H9 (cell line): Measurements from ENCODE around the gene DDX51. TPM values are rescaled to one million over a fixed set of nuclear protein-coding genes. Genes with fewer than 3 reads are reported as not detected.

Experiments
- DNase-seq: peaks from one replicate; pipeline ENCODE4 v3.0.0-alpha.2; 2017
- H2AFZ ChIP-seq: one replicate; pipeline ENCODE4 v1.6.1; 2013; ENCODE audit warnings: mild to moderate bottlenecking, low read length, control low read depth, moderate library complexity
- H2AK5ac ChIP-seq: 2 replicates; pipeline ENCODE4 v1.6.1; 2013; ENCODE audit warnings: low read length, control low read depth, mixed read lengths; ENCODE audit not compliant: insufficient read length
- H2BK120ac ChIP-seq: one replicate; pipeline ENCODE4 v1.6.1; 2013; ENCODE audit warnings: low read depth, mild to moderate bottlenecking, low read length, control low read depth, inconsistent platforms; ENCODE audit not compliant: poor library complexity, severe bottlenecking
- H2BK12ac ChIP-seq: 2 replicates; pipeline ENCODE4 v1.6.1; 2013; ENCODE audit warnings: low read length, control low read depth, mixed read lengths, low read depth; ENCODE audit not compliant: insufficient read length
- H2BK15ac ChIP-seq: 2 replicates; pipeline ENCODE4 v1.6.1; 2013; ENCODE audit warnings: low read depth, low read length, control low read depth
- H2BK20ac ChIP-seq: one replicate; pipeline ENCODE4 v1.6.1; 2013; ENCODE audit warnings: low read depth, mild to moderate bottlenecking, low read length, control low read depth, inconsistent platforms; ENCODE audit not compliant: poor library complexity, severe bottlenecking
- H2BK5ac ChIP-seq: 2 replicates; pipeline ENCODE4 v1.6.1; 2013; ENCODE audit warnings: low read length, control low read depth, mixed read lengths; ENCODE audit not compliant: insufficient read length
- H3K14ac ChIP-seq: 2 replicates; pipeline ENCODE4 v1.6.1; 2013; ENCODE audit warnings: low read length, control low read depth; ENCODE audit not compliant: insufficient read depth
- H3K18ac ChIP-seq: 2 replicates; pipeline ENCODE4 v1.6.1; 2013; ENCODE audit warnings: low read depth, mild to moderate bottlenecking, mixed read lengths, low read length, control low read depth; ENCODE audit not compliant: insufficient read length
- H3K23ac ChIP-seq: 2 replicates; pipeline ENCODE4 v1.6.1; 2013; ENCODE audit warnings: low read length, control low read depth, mixed read lengths, low read depth; ENCODE audit not compliant: insufficient read length
- H3K23me2 ChIP-seq: 2 replicates; pipeline ENCODE4 v1.6.1; 2013; ENCODE audit warnings: low read depth, mild to moderate bottlenecking, mixed read lengths, low read length, control low read depth; ENCODE audit not compliant: insufficient read length, poor library complexity, severe bottlenecking
- H3K27ac ChIP-seq: 2 replicates; pipeline ENCODE4 v1.5.1; 2013; ENCODE audit warnings: low read length, control low read depth, mixed read lengths, low read depth; ENCODE audit not compliant: insufficient read length
- H3K27me3 ChIP-seq: 2 replicates; pipeline ENCODE4 v1.6.1; 2013; ENCODE audit warnings: low read length, control low read depth, inconsistent platforms; ENCODE audit not compliant: insufficient read depth
- H3K4ac ChIP-seq: 2 replicates; pipeline ENCODE4 v1.6.1; 2013; ENCODE audit warnings: low read depth, mild to moderate bottlenecking, control low read depth, inconsistent platforms, low read length, moderate library complexity
- H3K4me1 ChIP-seq: 2 replicates; pipeline ENCODE4 v1.6.1; 2013; ENCODE audit warnings: low read length, control low read depth, inconsistent platforms; ENCODE audit not compliant: insufficient read depth
- H3K4me2 ChIP-seq: 2 replicates; pipeline ENCODE4 v1.6.1; 2013; ENCODE audit warnings: low read length, control low read depth, mixed read lengths; ENCODE audit not compliant: insufficient read length, insufficient read depth
- H3K56ac ChIP-seq: 2 replicates; pipeline ENCODE4 v1.6.1; 2013; ENCODE audit warnings: low read depth, mild to moderate bottlenecking, mixed read lengths, low read length, control low read depth; ENCODE audit not compliant: insufficient read length
- H3K79me1 ChIP-seq: 2 replicates; pipeline ENCODE4 v1.6.1; 2013; ENCODE audit warnings: low read depth, mild to moderate bottlenecking, moderate library complexity, low read length, control low read depth, inconsistent platforms; ENCODE audit not compliant: insufficient read depth, poor library complexity, severe bottlenecking
- H3K79me2 ChIP-seq: 2 replicates; pipeline ENCODE4 v1.6.1; 2013; ENCODE audit warnings: low read length, control low read depth, inconsistent platforms; ENCODE audit not compliant: insufficient read depth
- H3K9ac ChIP-seq: 2 replicates; pipeline ENCODE4 v1.6.1; 2013; ENCODE audit warnings: low read length, control low read depth, mixed read lengths; ENCODE audit not compliant: insufficient read length; ENCODE audit errors: extremely low read depth
- H3K9me3 ChIP-seq: one replicate; pipeline ENCODE4 v1.6.1; 2013; ENCODE audit warnings: low read depth, low read length, inconsistent platforms; ENCODE audit not compliant: control insufficient read depth
- H3T11ph ChIP-seq: one replicate; pipeline ENCODE4 v1.6.1; 2013; ENCODE audit warnings: mild to moderate bottlenecking, low read length, control low read depth, inconsistent platforms
- H4K20me1 ChIP-seq: one replicate; pipeline ENCODE4 v1.6.1; 2013; ENCODE audit not compliant: control insufficient read depth, insufficient read length, insufficient read depth
- H4K5ac ChIP-seq: 2 replicates; pipeline ENCODE4 v1.6.1; 2013; ENCODE audit warnings: low read depth, mild to moderate bottlenecking, mixed read lengths, low read length, control low read depth; ENCODE audit not compliant: insufficient read length
- H4K8ac ChIP-seq: replicated peaks from 2 replicates; pipeline ENCODE4 v1.6.1; 2013; ENCODE audit warnings: low read length, control low read depth, mixed read lengths, low read depth; ENCODE audit not compliant: insufficient read length
- H4K91ac ChIP-seq: 2 replicates; pipeline ENCODE4 v1.6.1; 2013; ENCODE audit warnings: low read depth, mild to moderate bottlenecking, moderate library complexity, mixed read lengths, low read length, control low read depth; ENCODE audit not compliant: insufficient read length
- H3K27ac Mint-ChIP-seq, 3 experiments: 2 replicates in 2 of 3; 3 replicates in 1 of 3; pipeline ENCODE4 v1.8.0; 2020 to 2021; ENCODE audit warnings: mixed read lengths in 3 of 3, mild to moderate bottlenecking in 1 of 3, moderate library complexity in 1 of 3
- H3K27me3 Mint-ChIP-seq: 2 replicates; pipeline ENCODE4 v1.8.0; 2021; ENCODE audit warnings: low read depth, mild to moderate bottlenecking, moderate library complexity, mixed read lengths
- H3K36me3 Mint-ChIP-seq, 3 experiments: 2 replicates in 2 of 3; 3 replicates in 1 of 3; pipeline ENCODE4 v1.8.0; 2020 to 2021; ENCODE audit warnings: low read depth in 3 of 3, mixed read lengths in 3 of 3; ENCODE audit not compliant: insufficient read depth in 1 of 3
- H3K4me1 Mint-ChIP-seq, 2 experiments: 2 replicates each; pipeline ENCODE4 v1.8.0; 2020; ENCODE audit warnings: mixed read lengths in 2 of 2
- H3K4me3 Mint-ChIP-seq, 2 experiments: 2 replicates in 1 of 2; 3 replicates in 1 of 2; pipeline ENCODE4 v1.8.0; 2020 to 2021; ENCODE audit warnings: mild to moderate bottlenecking in 2 of 2, mixed read lengths in 2 of 2, moderate library complexity in 1 of 2
- H3K9me3 Mint-ChIP-seq, 2 experiments: 2 replicates in 1 of 2; 3 replicates in 1 of 2; pipeline ENCODE4 v1.8.0; 2020; ENCODE audit warnings: mild to moderate bottlenecking in 2 of 2, mixed read lengths in 2 of 2, moderate library complexity in 1 of 2
- WGBS: extraction: QIAGEN DNeasy Blood & Tissue Kit; methylation state at CpG from one replicate; pipeline ENCODE4 v1.1.7; 2013; ENCODE audit warnings: missing lambda C conversion rate, low lambda C conversion rate, mixed read lengths; ENCODE audit not compliant: insufficient read length; ENCODE audit errors: extremely low coverage; 5-methylcytosine and 5-hydroxymethylcytosine counted together
- total RNA-seq: library from RNA; stranded (reverse); gene quantifications from 2 replicates; pipeline ENCODE4 v1.2.1, GENCODE V29; 2021
- TF ChIP-seq, protein P1 (sequence below): fragments of 200-600 bp; sonication (generic); conservative IDR thresholded peaks from 3 replicates; pipeline ENCODE4 v1.8.0; 2021; ENCODE audit warnings: antibody characterized with exemption, mild to moderate bottlenecking

DDX51 gene
- total RNA-seq, 1 experiment from 2014 or later, result 37.9 TPM

DNA sequence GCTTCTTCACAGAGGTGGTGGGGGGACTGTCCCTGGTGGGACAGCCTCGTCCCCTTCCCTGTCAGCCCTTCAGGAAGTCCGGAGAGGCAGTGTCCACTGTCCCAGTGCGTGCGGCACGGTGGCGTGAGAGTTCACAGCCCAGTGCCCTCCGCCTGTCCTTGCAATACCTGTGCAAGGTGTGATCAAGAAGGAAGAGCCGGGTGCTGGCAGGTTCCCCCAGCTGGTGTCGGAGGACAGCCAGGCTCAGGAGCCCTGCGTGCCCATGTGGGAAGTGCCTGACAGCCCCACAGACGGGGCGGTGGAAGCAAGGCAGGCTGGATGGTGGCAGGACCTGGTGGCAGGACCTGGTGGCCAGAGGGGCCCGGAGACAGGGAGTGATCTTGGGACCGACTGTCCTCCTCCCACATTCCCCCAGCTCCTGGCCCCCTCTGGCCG lies 16.5 kb upstream of the DDX51 start:
- no peaks in the 10 kb centered on the region; a peak in 1 of 5 replicates for H3K9me3 Mint-ChIP-seq
- no peak overlapping the region for H3K9ac ChIP-seq

More for the DNA sequence above, 16.5 kb upstream of the DDX51 start:
- no peak overlapping the region for H2AK5ac ChIP-seq
- H3K4me1 Mint-ChIP-seq, result 0 out of 4 replicates have a peak, but pooled peaks cover 0 to 2% of the 10 kb centered on the region in 2 experiments
- H3K23ac ChIP-seq, result no peak overlapping the region
- H3K79me2 ChIP-seq, result no peaks in the 10 kb centered on the region
- peaks cover 32% of the 10 kb centered on the region for H3K27me3 Mint-ChIP-seq
- H3K14ac ChIP-seq, result no peak overlapping the region
- H2BK20ac ChIP-seq, result no peak overlapping the region
- H2BK15ac ChIP-seq, result no peak overlapping the region
- H3K27ac Mint-ChIP-seq, result no peak overlapping the region
- no peak overlapping the region for H4K5ac ChIP-seq
- no peak overlapping the region for H3K4me3 Mint-ChIP-seq
- H3K4me2 ChIP-seq, result no peak overlapping the region
- no peak overlapping the region for H3K56ac ChIP-seq
- H3K4me1 ChIP-seq, result no peaks in the 10 kb centered on the region
- WGBS, result no CpG with 5 or more reads among the region's 15 CpGs
- H3K27me3 ChIP-seq, result no peaks in the 10 kb centered on the region; the same call in 1 of the 2 replicates
- H3K4ac ChIP-seq, result no peak overlapping the region
- peaks cover 18% of the 10 kb centered on the region for H3K9me3 ChIP-seq
- no peaks in the 10 kb centered on the region for H3K23me2 ChIP-seq
- no peaks in the 10 kb centered on the region for H3K36me3 Mint-ChIP-seq
- TF ChIP-seq, protein P1, sequence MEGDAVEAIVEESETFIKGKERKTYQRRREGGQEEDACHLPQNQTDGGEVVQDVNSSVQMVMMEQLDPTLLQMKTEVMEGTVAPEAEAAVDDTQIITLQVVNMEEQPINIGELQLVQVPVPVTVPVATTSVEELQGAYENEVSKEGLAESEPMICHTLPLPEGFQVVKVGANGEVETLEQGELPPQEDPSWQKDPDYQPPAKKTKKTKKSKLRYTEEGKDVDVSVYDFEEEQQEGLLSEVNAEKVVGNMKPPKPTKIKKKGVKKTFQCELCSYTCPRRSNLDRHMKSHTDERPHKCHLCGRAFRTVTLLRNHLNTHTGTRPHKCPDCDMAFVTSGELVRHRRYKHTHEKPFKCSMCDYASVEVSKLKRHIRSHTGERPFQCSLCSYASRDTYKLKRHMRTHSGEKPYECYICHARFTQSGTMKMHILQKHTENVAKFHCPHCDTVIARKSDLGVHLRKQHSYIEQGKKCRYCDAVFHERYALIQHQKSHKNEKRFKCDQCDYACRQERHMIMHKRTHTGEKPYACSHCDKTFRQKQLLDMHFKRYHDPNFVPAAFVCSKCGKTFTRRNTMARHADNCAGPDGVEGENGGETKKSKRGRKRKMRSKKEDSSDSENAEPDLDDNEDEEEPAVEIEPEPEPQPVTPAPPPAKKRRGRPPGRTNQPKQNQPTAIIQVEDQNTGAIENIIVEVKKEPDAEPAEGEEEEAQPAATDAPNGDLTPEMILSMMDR, result no peak
- no peaks in the 10 kb centered on the region for H3K79me1 ChIP-seq
- no peak overlapping the region for H3K27ac ChIP-seq
- no peaks in the 10 kb centered on the region for H4K20me1 ChIP-seq
- no peak overlapping the region for H2BK12ac ChIP-seq
- DNase-seq, result no peak
- no peak overlapping the region for H2AFZ ChIP-seq
- H4K91ac ChIP-seq, result no peak overlapping the region
- no peak overlapping the region for H2BK5ac ChIP-seq
- H3K18ac ChIP-seq, result no peak overlapping the region
- H3T11ph ChIP-seq, result no peak overlapping the region
- H4K8ac ChIP-seq, result no peak overlapping the region
- H2BK120ac ChIP-seq, result no peak overlapping the region
